Activated CD8-positive, alpha-beta memory T cell treated with anti-CD3 and anti-CD28 coated beads for 1 hour (primary cell): ENCODE data around the gene MAD1L1.

Experiments used
- DNase-seq, 2 donors: peaks; one replicate each; pipeline ENCODE4 v3.0.0-alpha.2; 2020; ENCODE audit warnings: low read depth in 1 of 2; ENCODE audit errors: extremely low read depth in 1 of 2

The MAD1L1 gene

GRCh38 chr7:2242541-2243429 lies 10.0 kb upstream of the MAD1L1 start:
- DNase-seq, result no peak

DNA sequence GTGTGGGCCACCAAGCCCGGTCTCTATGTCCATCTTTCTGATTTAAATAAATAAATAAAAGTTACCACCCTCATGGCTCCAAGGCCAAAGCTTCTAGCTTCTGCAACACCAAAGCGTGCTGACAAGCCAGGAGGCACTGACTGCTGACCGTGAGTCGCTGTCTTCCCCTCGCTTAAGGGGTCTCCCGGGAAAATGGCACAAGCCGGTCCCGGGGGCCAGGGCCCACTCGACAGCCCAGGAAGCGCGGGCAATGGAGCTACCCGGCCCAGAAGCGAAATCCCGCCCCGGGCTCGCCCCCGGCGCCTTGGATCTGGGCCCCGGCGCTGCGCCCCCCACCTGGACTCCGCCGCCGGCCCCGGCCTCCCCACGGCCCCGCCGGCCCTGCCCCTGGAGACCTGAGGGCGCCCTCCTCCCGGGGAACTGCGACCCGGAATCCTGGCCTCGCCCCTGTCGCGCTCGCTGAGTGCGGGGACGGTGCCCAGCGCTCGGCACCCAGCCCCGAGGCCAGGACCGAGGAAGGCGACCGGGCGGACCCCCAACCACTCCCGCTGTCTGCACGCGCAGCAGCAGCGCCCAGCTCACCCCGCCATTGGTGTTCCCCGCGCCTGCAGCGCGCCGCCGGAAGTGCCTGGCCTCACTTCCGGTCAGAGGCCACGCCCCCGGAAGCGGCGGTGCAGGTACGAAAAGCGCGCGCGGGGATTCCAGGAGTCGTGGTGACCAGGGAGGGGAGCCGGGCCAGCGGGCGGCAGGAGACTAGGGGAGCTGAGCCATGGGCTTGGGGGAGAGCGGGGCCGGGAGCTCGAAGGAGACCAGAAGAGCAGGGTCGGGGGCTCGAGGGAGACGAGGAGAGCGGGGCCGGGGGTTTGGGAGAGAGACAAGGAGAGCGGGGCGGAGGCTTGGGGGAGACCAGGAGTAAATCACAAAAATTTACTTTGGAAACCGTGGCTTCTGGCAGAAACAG lies 9.1 kb upstream of the MAD1L1 start, which contains the start of the genes MRM2 and NUDT1:
MRM2 (minus strand) TSS at position 626 of the 961 bp plus-strand sequence; CDS start at position 590, 36 bp downstream.
NUDT1 (plus strand) TSS at position 647 of the 961 bp plus-strand sequence. CDS start 2,349 bp downstream, outside the sequence.
- peak in 1 of 2 donors; percentile 59 for DNase-seq

DNA sequence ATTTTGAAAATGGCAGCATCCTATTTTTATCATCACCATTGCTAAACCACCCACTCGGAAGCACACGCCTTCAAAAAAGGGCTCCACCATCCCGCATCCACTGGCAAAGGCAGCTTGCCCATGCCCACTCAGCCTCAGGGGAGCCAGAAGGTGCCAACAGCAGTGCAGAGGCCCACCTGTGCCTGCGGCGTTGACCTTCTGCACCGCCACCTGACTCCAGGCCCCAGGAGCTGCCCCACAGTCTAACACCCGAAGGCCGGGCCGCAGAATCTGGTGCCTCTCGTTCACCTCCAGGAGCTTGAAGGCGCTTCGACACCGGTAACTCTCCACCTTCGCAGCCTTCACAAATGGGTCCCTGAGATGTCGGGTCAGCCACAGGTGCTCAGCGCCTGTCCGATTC lies 6.5 kb upstream of the MAD1L1 start:
- DNase-seq, result no peak

DNA sequence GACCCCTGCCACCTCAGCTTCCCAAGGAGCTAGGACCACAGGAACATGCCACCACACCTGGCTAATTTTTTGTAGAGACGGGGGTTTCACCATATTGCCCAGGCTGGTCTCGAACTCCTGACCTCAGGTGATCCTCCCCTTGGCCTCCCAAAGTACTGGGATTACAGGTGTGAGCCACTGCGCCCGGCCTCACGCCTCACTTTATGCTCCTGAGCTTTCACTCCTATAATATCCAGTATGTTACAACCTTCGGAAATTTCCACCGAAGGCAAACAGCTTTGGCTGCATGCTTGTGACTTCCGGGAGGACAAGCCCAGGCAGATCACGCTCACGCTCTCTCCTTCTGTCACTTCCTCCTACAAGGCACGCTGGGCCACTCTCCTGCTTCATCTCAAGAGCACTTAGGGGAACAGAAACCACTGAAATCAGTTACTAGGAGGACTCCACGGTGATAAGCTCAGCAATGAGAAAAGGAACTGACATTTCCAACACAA lies 4.4 kb upstream of the MAD1L1 start:
- DNase-seq, result no peak

GRCh38 chr7:2233926-2234325 lies 1.2 kb upstream of the MAD1L1 start:
- no peak for DNase-seq

GRCh38 chr7:2231992-2232765 lies 566 bp downstream of the MAD1L1 start:
- peak in 1 of 2 donors; percentile 11 for DNase-seq

GRCh38 chr7:2230882-2231281 lies 1.9 kb downstream of the MAD1L1 start:
- DNase-seq, result no peak

GRCh38 chr7:2230226-2230625 lies 2.5 kb downstream of the MAD1L1 start:
- no peak for DNase-seq

DNA sequence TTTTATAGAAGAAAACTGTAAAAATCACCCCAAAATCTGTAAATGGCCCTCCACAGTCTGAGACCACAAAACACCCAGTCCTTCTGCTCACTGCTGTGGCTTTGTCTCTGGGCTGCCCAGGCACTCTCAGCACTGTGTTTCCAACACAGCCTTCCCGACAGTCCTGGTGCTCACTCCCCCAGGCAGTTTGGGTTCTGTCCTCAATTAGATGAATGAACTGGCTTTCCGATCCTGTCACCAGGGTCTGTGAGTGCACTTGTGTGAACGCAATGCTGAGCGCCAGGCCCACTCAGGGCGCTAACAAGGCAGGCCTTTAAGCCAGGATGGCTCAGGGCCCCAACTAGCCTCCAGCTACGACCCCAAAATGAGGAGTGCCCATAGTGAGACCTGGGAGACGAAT lies 3.3 kb downstream of the MAD1L1 start:
- no peak for DNase-seq

- DNase-seq, result no peak
Observed at GRCh38 chr7:2228921-2229320, 3.8 kb downstream of the MAD1L1 start.

- DNase-seq, result no peak
Observed at GRCh38 chr7:2227699-2228098, 5.0 kb downstream of the MAD1L1 start.

GRCh38 chr7:2225830-2226229 lies 6.9 kb downstream of the MAD1L1 start:
- DNase-seq, result no peak

DNA sequence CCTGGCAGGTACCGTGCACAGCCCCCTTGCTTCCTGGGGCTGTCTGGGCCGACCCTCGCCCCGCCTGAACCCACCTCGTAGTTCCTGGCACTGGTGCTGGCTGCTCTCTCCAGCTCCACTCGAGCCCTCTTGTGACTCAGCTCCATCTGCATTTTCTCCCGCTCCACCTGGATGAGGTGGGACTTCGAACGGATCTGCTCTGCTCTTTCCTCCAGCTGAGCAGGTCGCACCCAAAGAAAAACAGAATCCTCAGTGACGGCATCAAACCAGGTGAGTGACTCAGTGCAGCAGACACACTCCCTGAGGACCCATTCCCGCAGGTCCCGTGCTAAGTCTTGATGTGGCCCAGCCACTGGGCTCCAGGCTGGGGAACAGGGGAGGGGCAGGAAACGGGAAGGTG lies 7.4 kb downstream of the MAD1L1 start:
- DNase-seq, result no peak

- no peak for DNase-seq
Observed at GRCh38 chr7:2224934-2225333, 7.8 kb downstream of the MAD1L1 start.

- no peak for DNase-seq
Observed at GRCh38 chr7:2224491-2224928, 8.2 kb downstream of the MAD1L1 start.

GRCh38 chr7:2223321-2223720 lies 9.4 kb downstream of the MAD1L1 start:
- DNase-seq, result no peak

- DNase-seq, result no peak
Observed at GRCh38 chr7:2222516-2222915, 10.2 kb downstream of the MAD1L1 start.

DNA sequence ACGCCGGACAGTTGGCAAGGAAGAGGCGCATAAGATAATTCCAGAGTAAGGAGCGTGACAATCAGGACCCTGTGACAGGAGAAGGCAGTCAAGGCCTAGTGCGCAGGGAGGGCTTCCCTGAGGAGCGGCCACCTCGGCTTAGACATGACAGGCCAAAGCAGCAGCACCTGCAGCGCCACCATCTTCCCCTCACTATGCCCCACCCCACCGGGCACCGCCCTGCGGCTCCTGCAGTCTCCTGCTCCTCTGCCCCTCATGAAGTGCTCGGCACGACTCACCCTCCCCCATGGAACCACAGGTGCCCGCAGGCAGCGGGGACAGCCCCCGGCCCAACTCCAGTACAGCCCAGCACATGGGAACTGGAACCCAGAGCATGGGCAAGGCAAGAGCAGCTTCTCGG lies 11.8 kb downstream of the MAD1L1 start:
- no peak for DNase-seq

DNA sequence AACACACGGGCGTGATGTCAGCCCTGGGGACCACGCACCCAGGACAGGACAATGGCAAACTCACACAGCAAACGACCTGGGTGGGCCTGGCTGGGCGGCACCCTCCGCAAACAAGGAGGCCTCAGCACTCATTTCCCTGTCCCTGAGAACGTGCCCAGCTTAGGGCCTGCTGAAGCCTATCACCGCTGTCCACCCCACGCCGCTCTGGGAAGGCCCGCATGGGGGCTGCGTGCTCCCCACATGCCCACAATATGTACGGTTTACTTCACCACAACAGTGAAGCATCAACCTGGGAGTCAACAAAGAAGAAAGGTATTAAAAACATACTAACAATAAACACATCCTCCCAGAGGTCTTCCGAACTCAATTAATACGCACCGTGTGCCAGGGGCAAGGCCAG lies 12.2 kb downstream of the MAD1L1 start:
- DNase-seq, result no peak

DNA sequence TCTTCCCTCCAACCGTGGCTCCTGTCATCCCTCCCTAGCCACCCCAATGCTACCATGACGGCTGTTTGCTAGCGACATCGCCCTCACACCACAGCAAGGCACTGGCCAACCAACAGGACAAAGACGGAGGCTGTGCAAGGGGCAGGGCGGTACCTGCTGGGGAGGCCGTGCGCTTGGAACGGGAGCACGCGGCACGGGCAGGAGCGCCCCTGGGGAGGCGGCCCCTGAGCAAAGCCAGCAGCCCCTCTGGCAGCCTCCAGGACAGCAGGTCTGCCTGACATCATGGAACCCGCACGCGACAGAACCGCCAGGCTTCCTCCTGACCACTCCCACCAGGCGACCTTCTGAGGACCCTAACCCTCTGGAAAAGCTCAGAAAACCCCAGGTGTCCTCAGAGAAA lies 12.7 kb downstream of the MAD1L1 start:
- no peak for DNase-seq
